HepG2 (cell line): ENCODE results near the gene RIMKLB. TPM values are rescaled to one million over a fixed set of nuclear protein-coding genes. Genes with fewer than 3 reads are reported as not detected.

ENCODE experiments used
- EEA1 ChIP-seq: sonication (generic); formaldehyde crosslinking; IDR thresholded peaks from 2 replicates; pipeline ENCODE4 v1.5.1; 2020; ENCODE audit warnings: mild to moderate bottlenecking, missing genetic modification reagents, borderline replicate concordance
- HOXA9 ChIP-seq: sonication (generic); formaldehyde crosslinking; IDR thresholded peaks from 2 replicates; pipeline ENCODE4 v1.8.1; 2022; ENCODE audit warnings: missing genetic modification reagents, mild to moderate bottlenecking, moderate library complexity, borderline replicate concordance
- SNAPC4 ChIP-seq: sonication (generic); formaldehyde crosslinking; IDR thresholded peaks from 2 replicates; pipeline ENCODE4 v1.4.0; 2020; ENCODE audit warnings: mild to moderate bottlenecking, missing genetic modification reagents
- TERF1 ChIP-seq: sonication (generic); formaldehyde crosslinking; IDR thresholded peaks from 2 replicates; pipeline ENCODE4 v1.8.0; 2022; ENCODE audit warnings: mild to moderate bottlenecking, missing genetic modification reagents, moderate library complexity
- TRAFD1 ChIP-seq: sonication (generic); formaldehyde crosslinking; IDR thresholded peaks from 2 replicates; pipeline ENCODE4 v1.5.1; 2020; ENCODE audit warnings: missing genetic modification reagents, mild to moderate bottlenecking, borderline replicate concordance
- ZBTB7B ChIP-seq: sonication (generic); formaldehyde crosslinking; IDR thresholded peaks from 2 replicates; pipeline ENCODE4 v1.4.0; 2020; ENCODE audit warnings: missing genetic modification reagents
- ZNF557 ChIP-seq: sonication (generic); formaldehyde crosslinking; IDR thresholded peaks from 2 replicates; pipeline ENCODE4 v1.4.0; 2020; ENCODE audit warnings: missing genetic modification reagents
- ZNF597 ChIP-seq: sonication (generic); formaldehyde crosslinking; IDR thresholded peaks from 2 replicates; pipeline ENCODE4 v1.5.0; 2020; ENCODE audit warnings: missing genetic modification reagents
- polyA plus RNA-seq, 8 experiments: library from polyadenylated mRNA; depleted of rRNA in 3 of 8; stranded (reverse) in 7 of 8; unstranded in 1 of 8; fragments of >200 nt; fragmentation: Illumina TruSeq in 4 of 8; extraction: Trizol in 4 of 8; gene quantifications; 2 replicates each; pipeline versions ENCODE4 v1.2.1 to v1.2.3, GENCODE V29; 2011 to 2016; ENCODE audit warnings: low read depth in 4 of 8, missing spikeins in 1 of 8, mixed read lengths in 1 of 8; ENCODE audit not compliant: insufficient read depth in 1 of 8
- total RNA-seq, 5 experiments: library from RNA; depleted of rRNA; stranded (reverse); fragments of >200 nt; fragmentation: Illumina TruSeq; extraction: Trizol; gene quantifications; 2 replicates each; pipeline ENCODE4 v1.2.3, GENCODE V29; 2016; ENCODE audit warnings: low read depth in 1 of 5

RIMKLB gene
- total and polyA plus RNA-seq, 2 of the 13 experiments (the other 11 are each of a cell fraction or from before 2014, with no cell fraction given), result 0.33 to 0.40 TPM

- TF ChIP-seq TERF1 (no peak), TRAFD1 (no peak), SNAPC4 (no peak), ZNF557 (CRISPR knock-in tag) (no peak), EEA1 (CRISPR knock-in tag) (no peak), ZNF597 (no peak), ZBTB7B (CRISPR knock-in tag) (no peak), HOXA9 (CRISPR knock-in tag) (no peak)
These were observed 2.7 kb upstream of the RIMKLB start (continued) for GRCh38 chr12:8695116-8695515.
